Panc1 (cell line): ENCODE data around the gene ASCC3.

Experiments
- POLR2AphosphoS5 ChIP-seq: IDR thresholded peaks from 2 replicates; pipeline ENCODE4 v1.6.1; 2012; ENCODE audit warnings: mild to moderate bottlenecking, low read depth, low read length, moderate library complexity
- TF ChIP-seq, protein P1 (sequence below): fragments of 450-650 bp; IDR thresholded peaks from 2 replicates; pipeline ENCODE4 v1.5.1; 2017; ENCODE audit warnings: mild to moderate bottlenecking
- TF ChIP-seq, protein P2 (sequence below), 2 experiments: IDR thresholded peaks; 2 replicates each; pipeline ENCODE4 v1.6.1; 2011 to 2012; ENCODE audit warnings: low read depth in 2 of 2, control low read depth in 1 of 2, low read length in 1 of 2, mild to moderate bottlenecking in 1 of 2, moderate library complexity in 1 of 2; ENCODE audit not compliant: insufficient read depth in 1 of 2

- TF ChIP-seq, protein P1, sequence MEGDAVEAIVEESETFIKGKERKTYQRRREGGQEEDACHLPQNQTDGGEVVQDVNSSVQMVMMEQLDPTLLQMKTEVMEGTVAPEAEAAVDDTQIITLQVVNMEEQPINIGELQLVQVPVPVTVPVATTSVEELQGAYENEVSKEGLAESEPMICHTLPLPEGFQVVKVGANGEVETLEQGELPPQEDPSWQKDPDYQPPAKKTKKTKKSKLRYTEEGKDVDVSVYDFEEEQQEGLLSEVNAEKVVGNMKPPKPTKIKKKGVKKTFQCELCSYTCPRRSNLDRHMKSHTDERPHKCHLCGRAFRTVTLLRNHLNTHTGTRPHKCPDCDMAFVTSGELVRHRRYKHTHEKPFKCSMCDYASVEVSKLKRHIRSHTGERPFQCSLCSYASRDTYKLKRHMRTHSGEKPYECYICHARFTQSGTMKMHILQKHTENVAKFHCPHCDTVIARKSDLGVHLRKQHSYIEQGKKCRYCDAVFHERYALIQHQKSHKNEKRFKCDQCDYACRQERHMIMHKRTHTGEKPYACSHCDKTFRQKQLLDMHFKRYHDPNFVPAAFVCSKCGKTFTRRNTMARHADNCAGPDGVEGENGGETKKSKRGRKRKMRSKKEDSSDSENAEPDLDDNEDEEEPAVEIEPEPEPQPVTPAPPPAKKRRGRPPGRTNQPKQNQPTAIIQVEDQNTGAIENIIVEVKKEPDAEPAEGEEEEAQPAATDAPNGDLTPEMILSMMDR = no peak; the same call in 1 of the 2 replicates
- TF ChIP-seq, protein P2, sequence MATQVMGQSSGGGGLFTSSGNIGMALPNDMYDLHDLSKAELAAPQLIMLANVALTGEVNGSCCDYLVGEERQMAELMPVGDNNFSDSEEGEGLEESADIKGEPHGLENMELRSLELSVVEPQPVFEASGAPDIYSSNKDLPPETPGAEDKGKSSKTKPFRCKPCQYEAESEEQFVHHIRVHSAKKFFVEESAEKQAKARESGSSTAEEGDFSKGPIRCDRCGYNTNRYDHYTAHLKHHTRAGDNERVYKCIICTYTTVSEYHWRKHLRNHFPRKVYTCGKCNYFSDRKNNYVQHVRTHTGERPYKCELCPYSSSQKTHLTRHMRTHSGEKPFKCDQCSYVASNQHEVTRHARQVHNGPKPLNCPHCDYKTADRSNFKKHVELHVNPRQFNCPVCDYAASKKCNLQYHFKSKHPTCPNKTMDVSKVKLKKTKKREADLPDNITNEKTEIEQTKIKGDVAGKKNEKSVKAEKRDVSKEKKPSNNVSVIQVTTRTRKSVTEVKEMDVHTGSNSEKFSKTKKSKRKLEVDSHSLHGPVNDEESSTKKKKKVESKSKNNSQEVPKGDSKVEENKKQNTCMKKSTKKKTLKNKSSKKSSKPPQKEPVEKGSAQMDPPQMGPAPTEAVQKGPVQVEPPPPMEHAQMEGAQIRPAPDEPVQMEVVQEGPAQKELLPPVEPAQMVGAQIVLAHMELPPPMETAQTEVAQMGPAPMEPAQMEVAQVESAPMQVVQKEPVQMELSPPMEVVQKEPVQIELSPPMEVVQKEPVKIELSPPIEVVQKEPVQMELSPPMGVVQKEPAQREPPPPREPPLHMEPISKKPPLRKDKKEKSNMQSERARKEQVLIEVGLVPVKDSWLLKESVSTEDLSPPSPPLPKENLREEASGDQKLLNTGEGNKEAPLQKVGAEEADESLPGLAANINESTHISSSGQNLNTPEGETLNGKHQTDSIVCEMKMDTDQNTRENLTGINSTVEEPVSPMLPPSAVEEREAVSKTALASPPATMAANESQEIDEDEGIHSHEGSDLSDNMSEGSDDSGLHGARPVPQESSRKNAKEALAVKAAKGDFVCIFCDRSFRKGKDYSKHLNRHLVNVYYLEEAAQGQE (IDR thresholded peaks at IDR 0.05; ENCODE audit: insufficient read depth in 1 of 2, low read depth in 2 of 2, low read length in 1 of 2) = no peak
- TF ChIP-seq POLR2AphosphoS5 = no peak
Observed at GRCh38 chr6:100678027-100678426, 203.1 kb downstream of the ASCC3 start.
